Activated CD8-positive, alpha-beta memory T cell treated with anti-CD3 and anti-CD28 coated beads for 1 hour (primary cell): ENCODE measurements around the gene OMG.
"Not testable (repeated sequence)": the region's sequence is repeated elsewhere in the genome, so short reads cannot be mapped to it uniquely, and the experiment has no call there.

Source experiments
- DNase-seq, 2 donors: peaks; one replicate each; pipeline ENCODE4 v3.0.0-alpha.2; 2020; ENCODE audit warnings: low read depth in 1 of 2; ENCODE audit errors: extremely low read depth in 1 of 2

The OMG gene

GRCh38 chr17:31308372-31309334, 11.6 kb upstream of the OMG start:
- DNase-seq = no peak

- no peak for DNase-seq
Observed at GRCh38 chr17:31307640-31308039, 10.6 kb upstream of the OMG start.

GRCh38 chr17:31299624-31300023, 2.6 kb upstream of the OMG start:
- DNase-seq = no peak

GRCh38 chr17:31296142-31296541, 897 bp downstream of the OMG start:
- DNase-seq = no peak

- DNase-seq = no peak
Observed at GRCh38 chr17:31295489-31295871, 1.6 kb downstream of the OMG start.

GRCh38 chr17:31294820-31295488, 2.1 kb downstream of the OMG start:
- no peak for DNase-seq

- DNase-seq = no peak
Observed at GRCh38 chr17:31294231-31294630, 2.8 kb downstream of the OMG start.

- DNase-seq = no peak
Observed at GRCh38 chr17:31293581-31293980, 3.5 kb downstream of the OMG start.

- no peak for DNase-seq
Observed at GRCh38 chr17:31291820-31292219, 5.2 kb downstream of the OMG start.

GRCh38 chr17:31289790-31290189, 7.2 kb downstream of the OMG start:
- DNase-seq = no peak

- DNase-seq = not testable (repeated sequence)
Observed at GRCh38 chr17:31287932-31288331, 9.1 kb downstream of the OMG start.

GRCh38 chr17:31286587-31286986, 10.5 kb downstream of the OMG start:
- no peak for DNase-seq

GRCh38 chr17:31283841-31284240, 13.2 kb downstream of the OMG start:
- no peak for DNase-seq

- DNase-seq = no peak
Observed at GRCh38 chr17:31281061-31281460, 16.0 kb downstream of the OMG start.

- DNase-seq = no peak
Observed at GRCh38 chr17:31279401-31279800, 17.6 kb downstream of the OMG start.

GRCh38 chr17:31275116-31275515, 21.9 kb downstream of the OMG start:
- no peak for DNase-seq

GRCh38 chr17:31274252-31274651, 22.8 kb downstream of the OMG start:
- no peak for DNase-seq

GRCh38 chr17:31273516-31273915, 23.5 kb downstream of the OMG start:
- DNase-seq = no peak

- no peak for DNase-seq
Observed at GRCh38 chr17:31272803-31273202, 24.2 kb downstream of the OMG start.

- DNase-seq = no peak
Observed at GRCh38 chr17:31272236-31272635, 24.8 kb downstream of the OMG start.

GRCh38 chr17:31269578-31269983, 27.5 kb downstream of the OMG start:
- DNase-seq = no peak

- no peak for DNase-seq
Observed at GRCh38 chr17:31269036-31269577, 27.9 kb downstream of the OMG start.
